Right lobe of liver (tissue), 4 donors: Measurements from ENCODE around the gene ATP8B2.

Source experiments
- CTCF ChIP-seq, 4 donors: fragments of 200-600 bp in 3 of 4; fragments of 450-650 bp in 1 of 4; IDR thresholded peaks; one replicate each; pipeline versions ENCODE4 v1.5.1 to v1.8.0; 2016 to 2022; ENCODE audit warnings: antibody characterized with exemption in 4 of 4, mild to moderate bottlenecking in 2 of 4
- POLR2A ChIP-seq: fragments of 450-650 bp; IDR thresholded peaks from one replicate; pipeline ENCODE4 v1.6.1; 2017; ENCODE audit warnings: antibody characterized with exemption, mild to moderate bottlenecking
- donor health status: DM: no; HTN: no; CAD: no.
- donor health status: DM: no; HTN: no; CAD: no.
- donor health status: DM: no; HTN: yes; CAD: no.

GRCh38 chr1:154349121-154349520 lies 23.8 kb downstream of the ATP8B2 start:
- TF ChIP-seq CTCF (IDR thresholded peaks at IDR 0.05) (no peak), POLR2A (no peak)
